Measurements from ENCODE around the gene ASNSD1. TPM values are rescaled to one million over a fixed set of nuclear protein-coding genes. Genes with fewer than 3 reads are reported as not detected.

ASNSD1 gene
- total and polyA plus RNA-seq, 2 of the 8 experiments (the other 6 are each of a cell fraction or from before 2014, with no cell fraction given): 14.1 to 44.8 TPM

GRCh38 chr2:189673661-189674373, 12.6 kb downstream of the ASNSD1 start (continued):
- TF ChIP-seq CHD7 (IDR thresholded peaks at IDR 0.05; ENCODE audit: insufficient replicate concordance, low read length) (no peak), USF2 (IDR thresholded peaks at IDR 0.05; ENCODE audit: low read length) (no peak), SP2 (IDR thresholded peaks at IDR 0.05; ENCODE audit: low read length) (no peak), NANOG (IDR thresholded peaks at IDR 0.05; ENCODE audit: insufficient read depth, low read depth, low read length, poor library complexity, severe bottlenecking) (no peak), SUZ12 (IDR thresholded peaks at IDR 0.05; ENCODE audit: low read length) (no peak), BCL11A (IDR thresholded peaks at IDR 0.05; ENCODE audit: low read depth in 2 of 2, low read length in 2 of 2) (no peak)
